ENCODE data around the gene LPGAT1. TPM values are rescaled to one million over a fixed set of nuclear protein-coding genes. Genes with fewer than 3 reads are reported as not detected.

The LPGAT1 gene
- total and polyA plus RNA-seq, 2 of the 13 experiments (the other 11 are each of a cell fraction or from before 2014, with no cell fraction given): 12.1 to 48.3 TPM

DNA sequence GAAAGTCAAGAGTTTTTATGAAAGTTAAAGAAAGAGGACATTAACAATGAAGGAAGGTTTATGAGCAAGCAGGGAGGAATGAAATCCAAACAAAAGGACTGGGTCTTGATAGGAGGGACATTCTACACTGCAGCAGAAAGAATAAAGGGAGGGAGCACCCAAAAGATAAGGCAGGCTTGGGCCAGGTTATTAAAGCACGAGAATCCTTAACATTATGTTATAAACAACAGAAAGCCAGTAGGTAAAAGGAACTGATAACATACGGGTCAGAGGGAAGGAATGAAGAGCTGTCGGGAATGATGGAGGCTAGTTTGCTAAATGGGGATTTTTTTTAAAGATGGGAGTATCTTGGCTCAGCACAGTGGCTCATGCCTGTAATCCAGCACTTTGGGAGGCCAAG, 19.4 kb downstream of the LPGAT1 start (continued):
- TF ChIP-seq, protein P1, sequence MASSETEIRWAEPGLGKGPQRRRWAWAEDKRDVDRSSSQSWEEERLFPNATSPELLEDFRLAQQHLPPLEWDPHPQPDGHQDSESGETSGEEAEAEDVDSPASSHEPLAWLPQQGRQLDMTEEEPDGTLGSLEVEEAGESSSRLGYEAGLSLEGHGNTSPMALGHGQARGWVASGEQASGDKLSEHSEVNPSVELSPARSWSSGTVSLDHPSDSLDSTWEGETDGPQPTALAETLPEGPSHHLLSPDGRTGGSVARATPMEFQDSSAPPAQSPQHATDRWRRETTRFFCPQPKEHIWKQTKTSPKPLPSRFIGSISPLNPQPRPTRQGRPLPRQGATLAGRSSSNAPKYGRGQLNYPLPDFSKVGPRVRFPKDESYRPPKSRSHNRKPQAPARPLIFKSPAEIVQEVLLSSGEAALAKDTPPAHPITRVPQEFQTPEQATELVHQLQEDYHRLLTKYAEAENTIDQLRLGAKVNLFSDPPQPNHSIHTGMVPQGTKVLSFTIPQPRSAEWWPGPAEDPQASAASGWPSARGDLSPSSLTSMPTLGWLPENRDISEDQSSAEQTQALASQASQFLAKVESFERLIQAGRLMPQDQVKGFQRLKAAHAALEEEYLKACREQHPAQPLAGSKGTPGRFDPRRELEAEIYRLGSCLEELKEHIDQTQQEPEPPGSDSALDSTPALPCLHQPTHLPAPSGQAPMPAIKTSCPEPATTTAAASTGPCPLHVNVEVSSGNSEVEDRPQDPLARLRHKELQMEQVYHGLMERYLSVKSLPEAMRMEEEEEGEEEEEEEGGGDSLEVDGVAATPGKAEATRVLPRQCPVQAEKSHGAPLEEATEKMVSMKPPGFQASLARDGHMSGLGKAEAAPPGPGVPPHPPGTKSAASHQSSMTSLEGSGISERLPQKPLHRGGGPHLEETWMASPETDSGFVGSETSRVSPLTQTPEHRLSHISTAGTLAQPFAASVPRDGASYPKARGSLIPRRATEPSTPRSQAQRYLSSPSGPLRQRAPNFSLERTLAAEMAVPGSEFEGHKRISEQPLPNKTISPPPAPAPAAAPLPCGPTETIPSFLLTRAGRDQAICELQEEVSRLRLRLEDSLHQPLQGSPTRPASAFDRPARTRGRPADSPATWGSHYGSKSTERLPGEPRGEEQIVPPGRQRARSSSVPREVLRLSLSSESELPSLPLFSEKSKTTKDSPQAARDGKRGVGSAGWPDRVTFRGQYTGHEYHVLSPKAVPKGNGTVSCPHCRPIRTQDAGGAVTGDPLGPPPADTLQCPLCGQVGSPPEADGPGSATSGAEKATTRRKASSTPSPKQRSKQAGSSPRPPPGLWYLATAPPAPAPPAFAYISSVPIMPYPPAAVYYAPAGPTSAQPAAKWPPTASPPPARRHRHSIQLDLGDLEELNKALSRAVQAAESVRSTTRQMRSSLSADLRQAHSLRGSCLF (CRISPR knock-in tag; IDR thresholded peaks at IDR 0.05; ENCODE audit: borderline replicate concordance): no peak
- TF ChIP-seq ZNF567 (CRISPR knock-in tag; IDR thresholded peaks at IDR 0.05; ENCODE audit: borderline replicate concordance): no peak
- TF ChIP-seq ZZZ3 (CRISPR knock-in tag; IDR thresholded peaks at IDR 0.05; ENCODE audit: borderline replicate concordance): no peak

DNA sequence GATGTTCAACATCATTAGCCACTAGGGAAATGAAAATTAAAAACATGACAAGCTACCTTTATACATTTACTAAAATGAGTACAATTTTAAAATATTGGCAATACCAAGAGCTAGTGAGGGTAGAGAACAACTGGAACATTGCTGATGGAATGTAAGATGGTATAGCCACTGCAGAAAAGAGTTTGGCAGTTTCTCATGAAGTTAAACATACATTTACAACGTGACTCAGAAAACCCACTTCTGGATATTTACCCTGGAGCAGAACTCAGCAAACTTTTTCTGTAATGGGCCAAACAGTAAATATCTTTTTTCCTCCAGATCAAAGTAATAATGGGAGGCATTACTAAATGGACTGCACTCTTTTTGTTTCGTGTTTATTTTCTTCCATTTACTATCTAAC, 22.1 kb downstream of the LPGAT1 start:
- Histone ChIP-seq H3K4me2 (ENCODE audit: low read depth, low read length) (no peak overlapping the region), H3K27ac (ENCODE audit: extremely low read length, insufficient read depth, low read length) (no peak overlapping the region), H3K36me3 (replicated peaks in 1 of 2; ENCODE audit: control insufficient read depth in 1 of 2, insufficient read depth in 2 of 2, low read length in 2 of 2) (peaks cover 1 to 12% of the 10 kb centered on the region in 2 experiments; a peak in 2 of 5 replicates), H3K27me3 (ENCODE audit: control insufficient read depth in 1 of 2, insufficient read depth in 2 of 2, low read length in 2 of 2) (no peaks in the 10 kb centered on the region), H3K9me3 (ENCODE audit: low read length) (no peaks in the 10 kb centered on the region), H3K79me2 (ENCODE audit: insufficient read depth, low read length) (peaks cover 3% of the 10 kb centered on the region), H3K9ac (ENCODE audit: insufficient read depth, low read depth, low read length) (no peak overlapping the region), H3K4me3 (replicated peaks in 1 of 3; ENCODE audit: insufficient read depth in 1 of 3, low read depth in 2 of 3, low read length in 3 of 3) (no peak overlapping the region), H3K4me1 (ENCODE audit: insufficient read depth, low read length) (peaks cover 8% of the 10 kb centered on the region; the same call in 1 of the 2 replicates), H2AFZ (ENCODE audit: low read length) (no peak overlapping the region), H4K20me1 (ENCODE audit: insufficient read depth, low read length) (no peaks in the 10 kb centered on the region)
- WGBS (ENCODE audit: low lambda C conversion rate): 97% methylated on average over 2 of the region's 2 CpGs
- CTCF ChIA-PET (ENCODE audit: low intra/inter-chr PET ratio, low total read pairs): no interaction called here
- ATAC-seq: no peak
- in situ Hi-C loops (cut with HindIII; ENCODE audit: extremely low pct_ligation_motif_present, low pct_unique_long_range_greater_than_20kb) (no loop called here), intact Hi-C loops (cut with micrococcal nuclease; ENCODE audit: unreplicated experiment) (no loop called here)
- TF ChIP-seq FOXM1 (CRISPR knock-in tag; IDR thresholded peaks at IDR 0.05) (no peak), SYNCRIP (IDR thresholded peaks at IDR 0.05; ENCODE audit: insufficient read depth, low read depth, low read length) (no peak), RBM22 (optimal IDR thresholded peaks at IDR 0.05; ENCODE audit: low read length) (no peak), ZBTB1 (CRISPR knock-in tag; IDR thresholded peaks at IDR 0.05; ENCODE audit: borderline replicate concordance) (no peak), ZNF672 (CRISPR knock-in tag; IDR thresholded peaks at IDR 0.05) (no peak), ZNF776 (CRISPR knock-in tag; IDR thresholded peaks at IDR 0.05) (no peak), MED8 (CRISPR knock-in tag; IDR thresholded peaks at IDR 0.05; ENCODE audit: insufficient replicate concordance) (no peak), NCOA5 (CRISPR knock-in tag; IDR thresholded peaks at IDR 0.05) (no peak), ZNF431 (CRISPR knock-in tag; IDR thresholded peaks at IDR 0.05; ENCODE audit: borderline replicate concordance, low read depth) (no peak), RAD21 (CRISPR knock-in tag; IDR thresholded peaks at IDR 0.05) (no peak)
- DNase-seq (ENCODE audit: low spot score): no peak
- BruUV-seq (replicated peaks): no TSS peak
- POLR2A ChIA-PET: no interaction called here
- FAIRE-seq: no peak

Data from HepG2 (cell line).